Measurements from ENCODE around the gene COG1. TPM values are rescaled to one million over a fixed set of nuclear protein-coding genes. Genes with fewer than 3 reads are reported as not detected.

Gene COG1
- total and polyA plus RNA-seq, 9 of the 15 experiments (the other 6 are each of a cell fraction or from before 2014, with no cell fraction given): 9.5 to 26.8 (median 12.9) TPM

- TF ChIP-seq, protein P1, sequence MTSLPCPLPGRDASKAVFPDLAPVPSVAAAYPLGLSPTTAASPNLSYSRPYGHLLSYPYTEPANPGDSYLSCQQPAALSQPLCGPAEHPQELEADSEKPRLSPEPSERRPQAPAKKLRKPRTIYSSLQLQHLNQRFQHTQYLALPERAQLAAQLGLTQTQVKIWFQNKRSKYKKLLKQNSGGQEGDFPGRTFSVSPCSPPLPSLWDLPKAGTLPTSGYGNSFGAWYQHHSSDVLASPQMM (CRISPR knock-in tag; IDR thresholded peaks at IDR 0.05): no peak
- TF ChIP-seq C11orf30 (IDR thresholded peaks at IDR 0.05; ENCODE audit: low read depth): peak; percentile 94
- TF ChIP-seq NRF1 (conservative IDR thresholded peaks at IDR 0.05 in 1 of 2, IDR thresholded peaks at IDR 0.05 in 1 of 2): no peak
- peak; percentile 79; the same call in 1 of the 2 replicates for TF ChIP-seq KLF16 (IDR thresholded peaks at IDR 0.05)
- peak; percentile 89 for TF ChIP-seq ARID1B (IDR thresholded peaks at IDR 0.05)
- no peak for TF ChIP-seq U2AF1 (optimal IDR thresholded peaks at IDR 0.05; ENCODE audit: low read depth, low read length)
- TF ChIP-seq ZKSCAN8 (CRISPR knock-in tag; IDR thresholded peaks at IDR 0.05): no peak
- no peak for TF ChIP-seq EWSR1 (IDR thresholded peaks at IDR 0.05; ENCODE audit: borderline replicate concordance, low read depth, partially characterized antibody)
- TF ChIP-seq CBFB (CRISPR knock-in tag; IDR thresholded peaks at IDR 0.05): no peak
- no peak for TF ChIP-seq HCFC1 (IDR thresholded peaks at IDR 0.05; ENCODE audit: low read depth, low read length)
- 0 out of 2 replicates have a peak, but pooled peaks have one; percentile 23 for TF ChIP-seq ESRRA (IDR thresholded peaks at IDR 0.05; ENCODE audit: borderline replicate concordance, low read depth)
- no peak for TF ChIP-seq FOXA3 (CRISPR knock-in tag; conservative IDR thresholded peaks at IDR 0.05 in 1 of 2, IDR thresholded peaks at IDR 0.05 in 1 of 2)
- TF ChIP-seq, protein P2, sequence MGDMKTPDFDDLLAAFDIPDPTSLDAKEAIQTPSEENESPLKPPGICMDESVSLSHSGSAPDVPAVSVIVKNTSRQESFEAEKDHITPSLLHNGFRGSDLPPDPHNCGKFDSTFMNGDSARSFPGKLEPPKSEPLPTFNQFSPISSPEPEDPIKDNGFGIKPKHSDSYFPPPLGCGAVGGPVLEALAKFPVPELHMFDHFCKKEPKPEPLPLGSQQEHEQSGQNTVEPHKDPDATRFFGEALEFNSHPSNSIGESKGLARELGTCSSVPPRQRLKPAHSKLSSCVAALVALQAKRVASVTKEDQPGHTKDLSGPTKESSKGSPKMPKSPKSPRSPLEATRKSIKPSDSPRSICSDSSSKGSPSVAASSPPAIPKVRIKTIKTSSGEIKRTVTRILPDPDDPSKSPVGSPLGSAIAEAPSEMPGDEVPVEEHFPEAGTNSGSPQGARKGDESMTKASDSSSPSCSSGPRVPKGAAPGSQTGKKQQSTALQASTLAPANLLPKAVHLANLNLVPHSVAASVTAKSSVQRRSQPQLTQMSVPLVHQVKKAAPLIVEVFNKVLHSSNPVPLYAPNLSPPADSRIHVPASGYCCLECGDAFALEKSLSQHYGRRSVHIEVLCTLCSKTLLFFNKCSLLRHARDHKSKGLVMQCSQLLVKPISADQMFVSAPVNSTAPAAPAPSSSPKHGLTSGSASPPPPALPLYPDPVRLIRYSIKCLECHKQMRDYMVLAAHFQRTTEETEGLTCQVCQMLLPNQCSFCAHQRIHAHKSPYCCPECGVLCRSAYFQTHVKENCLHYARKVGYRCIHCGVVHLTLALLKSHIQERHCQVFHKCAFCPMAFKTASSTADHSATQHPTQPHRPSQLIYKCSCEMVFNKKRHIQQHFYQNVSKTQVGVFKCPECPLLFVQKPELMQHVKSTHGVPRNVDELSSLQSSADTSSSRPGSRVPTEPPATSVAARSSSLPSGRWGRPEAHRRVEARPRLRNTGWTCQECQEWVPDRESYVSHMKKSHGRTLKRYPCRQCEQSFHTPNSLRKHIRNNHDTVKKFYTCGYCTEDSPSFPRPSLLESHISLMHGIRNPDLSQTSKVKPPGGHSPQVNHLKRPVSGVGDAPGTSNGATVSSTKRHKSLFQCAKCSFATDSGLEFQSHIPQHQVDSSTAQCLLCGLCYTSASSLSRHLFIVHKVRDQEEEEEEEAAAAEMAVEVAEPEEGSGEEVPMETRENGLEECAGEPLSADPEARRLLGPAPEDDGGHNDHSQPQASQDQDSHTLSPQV (IDR thresholded peaks at IDR 0.05): peak; percentile 60
- peak; percentile 96 for TF ChIP-seq MAFG (tag; conservative IDR thresholded peaks at IDR 0.05)
- peak; percentile 67 for TF ChIP-seq CREM (IDR thresholded peaks at IDR 0.05; ENCODE audit: low read depth)
- peak; percentile 80 for TF ChIP-seq CXXC5 (CRISPR knock-in tag; IDR thresholded peaks at IDR 0.05)
- TF ChIP-seq TBL1XR1 (IDR thresholded peaks at IDR 0.05; ENCODE audit: low read length in 2 of 2): peak in 1 of 2 experiments; percentile 64; a peak in 1 of 4 replicates
- TF ChIP-seq, protein P3, sequence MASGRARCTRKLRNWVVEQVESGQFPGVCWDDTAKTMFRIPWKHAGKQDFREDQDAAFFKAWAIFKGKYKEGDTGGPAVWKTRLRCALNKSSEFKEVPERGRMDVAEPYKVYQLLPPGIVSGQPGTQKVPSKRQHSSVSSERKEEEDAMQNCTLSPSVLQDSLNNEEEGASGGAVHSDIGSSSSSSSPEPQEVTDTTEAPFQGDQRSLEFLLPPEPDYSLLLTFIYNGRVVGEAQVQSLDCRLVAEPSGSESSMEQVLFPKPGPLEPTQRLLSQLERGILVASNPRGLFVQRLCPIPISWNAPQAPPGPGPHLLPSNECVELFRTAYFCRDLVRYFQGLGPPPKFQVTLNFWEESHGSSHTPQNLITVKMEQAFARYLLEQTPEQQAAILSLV (tag; IDR thresholded peaks at IDR 0.05): no peak
- no peak for TF ChIP-seq TARDBP (IDR thresholded peaks at IDR 0.05)
- TF ChIP-seq NEUROD1 (IDR thresholded peaks at IDR 0.05; ENCODE audit: borderline replicate concordance, low read depth, low read length, partially characterized antibody): peak; percentile 34
- TF ChIP-seq MYBL2 (IDR thresholded peaks at IDR 0.05; ENCODE audit: low read depth): no peak
- TF ChIP-seq MYBL2 (CRISPR knock-in tag; IDR thresholded peaks at IDR 0.05; ENCODE audit: borderline replicate concordance): no peak
- TF ChIP-seq NR2C2 (CRISPR knock-in tag; IDR thresholded peaks at IDR 0.05): no peak
- no peak for TF ChIP-seq NR2C2 (tag; IDR thresholded peaks at IDR 0.05)
- TF ChIP-seq PHF21A (IDR thresholded peaks at IDR 0.05; ENCODE audit: borderline replicate concordance, low read depth): no peak
Measured at GRCh38 chr17:73228748-73229236, 35.9 kb downstream of the COG1 start (continued).

Measured in K562 (cell line).